ENCODE data around the gene NTN5. TPM values are rescaled to one million over a fixed set of nuclear protein-coding genes. Genes with fewer than 3 reads are reported as not detected.
"Not testable (repeated sequence)": the region's sequence is repeated elsewhere in the genome, so short reads cannot be mapped to it uniquely, and the experiment has no call there.

The NTN5 gene
- total RNA-seq, 2 experiments from 2014 or later, result 0.70 to 0.74 TPM

DNA sequence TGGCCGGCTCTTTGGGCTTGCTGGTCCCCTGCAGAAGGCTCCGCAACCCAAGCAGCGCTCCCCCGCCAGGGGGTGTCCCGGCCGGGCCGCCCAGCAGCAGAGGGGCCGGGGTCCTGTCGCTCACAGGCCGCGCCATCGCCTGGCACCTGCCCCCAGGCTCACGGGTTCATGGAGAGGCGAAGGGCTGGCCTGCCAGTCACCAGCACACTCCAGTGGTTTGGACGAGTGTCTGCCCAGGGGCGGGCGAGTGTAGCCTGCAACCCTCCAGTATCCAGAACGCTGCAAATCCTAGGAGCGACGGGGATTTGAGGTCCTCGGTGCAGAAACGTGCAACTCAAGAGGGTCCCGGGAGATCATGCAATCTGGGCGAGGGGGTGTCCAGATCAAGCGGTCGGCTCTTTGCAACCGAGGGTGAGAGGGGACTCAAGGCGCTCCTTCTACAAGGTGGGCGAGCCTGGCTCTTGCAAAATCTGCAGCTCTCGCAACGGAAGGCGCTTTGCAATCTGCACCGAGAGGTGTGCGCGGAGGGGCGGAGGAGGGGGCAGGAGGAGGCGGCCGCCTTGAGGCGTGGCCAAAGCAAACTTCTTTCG lies 35.9 kb downstream of the NTN5 start, which contains the start of gene DBP:
Gene DBP (minus strand): TSS at position 521 of the 590 bp plus-strand sequence. CDS start 385 bp downstream, at position 136.
- Mint-ChIP-seq H3K4me1 (ENCODE audit: low read depth) (peaks cover 49% of the 10 kb centered on the region), H3K9me3 (no peaks in the 10 kb centered on the region), H3K27me3 (no peaks in the 10 kb centered on the region), H3K36me3 (peaks cover 4% of the 10 kb centered on the region), H3K27ac (peak within 1 kb of the TSS; percentile 98), H3K4me3 (peak within 1 kb of the TSS; percentile 87)
- CTCF ChIA-PET, result interaction anchor here (1.0 to 1.1 kb wide), 2 partner anchors 8 to 13 kb away, joined by 3 read pairs; no protein-coding TSS in a partner anchor
- intact Hi-C loops (cut with micrococcal nuclease), result loop anchor here (1.0 kb wide), 1 partner anchor 9 kb away; the partner anchor contains the start of gene CA11
- POLR2A ChIA-PET, result interaction anchor here (1.2 kb wide), 1 partner anchor 9 kb away, joined by 3 read pairs; no protein-coding TSS in a partner anchor
- no peak for DNase-seq

DNA sequence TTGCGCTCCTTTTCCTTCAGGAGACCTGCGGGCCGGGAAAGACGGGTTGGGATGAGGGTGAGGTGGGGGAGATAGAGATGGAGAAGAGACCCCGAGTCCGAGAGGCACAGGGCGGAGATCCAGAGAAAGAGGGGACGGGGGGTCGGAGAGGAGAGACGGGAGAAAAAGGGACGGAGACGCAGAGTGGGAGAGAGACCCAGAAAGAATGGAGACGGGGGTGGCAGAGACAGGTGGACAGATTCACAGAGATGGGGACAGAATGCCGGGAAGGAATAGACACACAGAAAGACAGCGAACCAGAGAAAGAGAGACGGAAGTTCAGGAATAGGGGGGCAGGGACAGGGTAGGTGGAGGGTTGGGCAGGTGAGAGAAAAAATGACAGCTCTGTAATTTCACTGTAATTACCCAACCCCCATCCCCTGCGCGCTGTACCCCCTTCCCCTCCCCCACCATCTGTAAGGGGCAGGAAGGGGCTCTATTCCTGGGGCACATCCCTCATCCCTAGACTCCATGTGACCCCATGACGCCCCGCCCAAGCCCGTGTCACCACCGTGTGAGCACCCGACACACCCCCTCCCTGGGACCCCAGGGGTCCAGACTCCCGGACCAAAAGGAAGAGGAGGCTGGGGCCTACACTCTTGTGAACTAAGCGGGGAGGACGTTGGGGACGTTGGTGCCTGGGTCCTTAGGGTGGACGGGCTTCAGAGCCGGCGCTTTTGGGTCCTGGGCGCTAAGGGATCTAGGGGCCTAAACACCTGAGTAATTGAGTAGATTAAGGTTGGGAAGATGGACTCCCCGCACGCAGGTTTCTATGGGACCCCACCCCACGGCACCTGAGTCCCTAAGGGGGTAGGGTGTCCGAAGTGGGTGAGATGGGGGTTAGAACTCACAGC lies 36.6 kb downstream of the NTN5 start:
- Mint-ChIP-seq H3K27ac (peak overlapping the region; percentile 80), H3K9me3 (no peaks in the 10 kb centered on the region), H3K36me3 (peaks cover 7% of the 10 kb centered on the region), H3K4me3 (peak overlapping the region; percentile 87), H3K4me1 (ENCODE audit: low read depth) (peaks cover 53% of the 10 kb centered on the region), H3K27me3 (no peaks in the 10 kb centered on the region)
- intact Hi-C loops (cut with micrococcal nuclease), result loop anchor here (2.0 kb wide), 2 partner anchors 303 to 329 kb away; partner anchors contain the start of gene FTL
- ChIA-PET CTCF (interaction anchor here (1.0 to 1.1 kb wide), 2 partner anchors 9 to 12 kb away, joined by 3 read pairs; no protein-coding TSS in a partner anchor), POLR2A (interaction anchor here (1.2 kb wide), 1 partner anchor 9 kb away, joined by 3 read pairs; no protein-coding TSS in a partner anchor)
- DNase-seq, result peak; percentile 40

DNA sequence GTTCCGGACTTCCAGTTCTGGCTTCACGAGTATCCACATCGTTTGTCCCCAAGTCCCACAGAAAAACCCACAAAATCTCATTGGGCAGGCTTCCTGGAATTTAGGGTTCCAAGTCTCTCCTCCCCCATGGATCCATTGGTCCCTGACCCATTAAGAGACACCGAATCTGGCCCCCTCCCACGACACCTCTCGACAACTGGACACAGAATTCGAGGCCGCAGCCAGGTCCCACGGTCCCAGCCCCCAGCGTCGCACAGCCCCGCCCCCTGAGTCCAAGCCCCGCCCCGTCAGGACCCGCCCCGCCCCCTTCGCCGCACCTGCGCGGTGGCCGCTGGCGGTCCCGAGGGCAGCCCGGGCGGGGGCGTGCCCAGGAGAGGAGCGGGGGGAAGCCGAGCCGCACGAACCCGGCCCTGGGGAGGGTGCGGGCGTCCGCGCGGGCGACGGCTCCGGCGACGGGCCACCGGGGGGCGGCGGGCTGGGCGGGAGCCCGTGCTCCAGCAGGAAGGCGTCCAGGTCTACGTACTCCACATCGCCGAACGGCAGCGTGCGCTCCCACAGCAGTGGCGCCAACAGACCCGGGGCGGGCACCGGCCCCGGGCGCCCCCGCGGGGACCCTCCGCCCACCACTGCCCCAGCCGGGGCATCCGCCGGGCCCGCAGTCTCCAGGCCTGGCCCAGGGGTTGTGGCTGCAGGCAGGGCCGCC lies 37.4 kb downstream of the NTN5 start:
- POLR2A ChIA-PET, result interaction anchor here (2.7 kb wide), 1 partner anchor 11 kb away, joined by 8 read pairs; no protein-coding TSS in a partner anchor
- CTCF ChIA-PET, result no interaction called here
- Mint-ChIP-seq H3K36me3 (peaks cover 7% of the 10 kb centered on the region), H3K27ac (peak overlapping the region; percentile 90), H3K27me3 (no peaks in the 10 kb centered on the region), H3K4me3 (peak overlapping the region; percentile 87), H3K9me3 (no peaks in the 10 kb centered on the region), H3K4me1 (ENCODE audit: low read depth) (peaks cover 53% of the 10 kb centered on the region)
- DNase-seq, result peak; percentile 82
- intact Hi-C loops (cut with micrococcal nuclease), result loop anchor here (2.0 kb wide), 2 partner anchors 303 to 329 kb away; partner anchors contain the start of gene FTL

DNA sequence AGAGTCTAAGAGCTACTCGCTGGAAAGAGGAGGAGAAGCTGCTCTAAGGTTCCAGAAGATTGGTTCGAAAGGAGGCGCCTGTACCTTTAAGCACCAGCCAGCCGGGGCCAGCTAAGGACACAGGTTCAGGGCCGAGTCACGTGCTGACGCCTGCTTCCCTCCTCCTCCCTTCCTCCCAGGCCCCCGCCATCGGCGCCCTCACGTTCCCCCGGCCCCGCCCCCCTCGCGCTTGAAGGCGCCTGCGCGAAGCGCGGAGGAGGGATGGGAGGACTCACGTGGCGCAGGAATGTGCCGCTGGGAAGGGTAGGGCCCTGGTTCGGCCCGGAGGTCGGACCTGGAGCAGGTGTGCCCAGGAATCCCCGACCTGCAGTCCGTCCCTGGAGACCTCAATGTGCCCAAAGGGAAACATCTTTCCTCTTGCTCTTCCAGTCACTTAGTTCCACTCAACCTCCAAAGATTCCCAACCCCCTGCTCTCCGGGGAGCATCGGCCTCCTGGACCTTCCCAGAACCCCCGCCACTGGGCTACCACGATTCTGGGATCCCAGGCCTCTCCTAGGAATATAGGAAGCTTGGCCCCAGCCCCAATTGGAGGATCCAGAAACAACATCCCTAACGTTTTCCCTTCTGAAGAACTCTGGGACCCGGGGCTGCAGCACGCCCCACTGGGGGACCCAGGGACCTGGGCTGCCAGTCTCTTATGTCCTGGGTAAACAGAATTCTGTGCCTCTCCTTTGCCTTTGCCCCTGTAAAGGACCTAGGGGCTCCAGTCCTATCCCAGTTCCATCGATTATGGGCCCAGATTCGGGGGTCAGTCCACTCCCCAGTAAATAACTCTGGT lies 38.2 kb downstream of the NTN5 start:
- POLR2A ChIA-PET, result interaction anchor here (0.6 to 2.7 kb wide), 5 partner anchors 10 to 135 kb away, joined by 3 to 10 read pairs (median 5); partner anchors contain the start of genes CA11, RPL18 and SPHK2
- CTCF ChIA-PET, result interaction anchor here (1.1 to 2.6 kb wide), 2 partner anchors 11 to 26 kb away, joined by 4 to 12 read pairs; partner anchors contain the start of gene CA11
- H3K4me1 Mint-ChIP-seq (ENCODE audit: low read depth), result peaks cover 53% of the 10 kb centered on the region

DNA sequence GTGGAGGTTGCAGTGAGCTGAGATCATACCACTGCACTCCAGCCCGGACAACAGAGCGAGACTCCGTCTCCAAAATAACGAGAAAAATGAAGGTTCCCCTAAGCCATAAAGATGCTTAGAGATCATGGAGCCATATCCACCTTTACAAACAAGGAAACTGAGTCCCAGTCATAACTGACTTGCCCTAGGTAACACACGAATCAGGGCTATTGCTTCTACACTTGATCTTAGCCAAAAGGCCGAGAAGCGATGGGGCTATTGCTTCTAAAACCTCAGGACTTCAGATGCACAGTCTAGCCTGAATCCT lies 38.8 kb downstream of the NTN5 start:
- intact Hi-C loops (cut with micrococcal nuclease), result loop anchor here (1.0 to 2.0 kb wide), 4 partner anchors 10 to 331 kb away; partner anchors contain the start of genes FTL, RPL18 and SPHK2
- Mint-ChIP-seq H3K36me3 (peaks cover 11% of the 10 kb centered on the region), H3K4me3 (peak overlapping the region; percentile 72), H3K9me3 (no peaks in the 10 kb centered on the region), H3K27me3 (no peaks in the 10 kb centered on the region), H3K4me1 (ENCODE audit: low read depth) (peaks cover 50% of the 10 kb centered on the region), H3K27ac (peak overlapping the region; percentile 90)
- ChIA-PET CTCF (interaction anchor here (1.1 to 2.6 kb wide), 2 partner anchors 12 to 25 kb away, joined by 4 to 12 read pairs; partner anchors contain the start of gene CA11), POLR2A (interaction anchor here (1.5 to 2.7 kb wide), 4 partner anchors 10 to 17 kb away, joined by 3 to 10 read pairs (median 6); partner anchors contain the start of genes CA11, RPL18 and SPHK2)
- DNase-seq, result no peak

More for the DNA sequence above, 38.2 kb downstream of the NTN5 start:
- Mint-ChIP-seq H3K9me3 (no peaks in the 10 kb centered on the region), H3K27ac (peak overlapping the region; percentile 90), H3K36me3 (peaks cover 8% of the 10 kb centered on the region), H3K27me3 (no peaks in the 10 kb centered on the region), H3K4me3 (peak overlapping the region; percentile 72)
- DNase-seq, result peak; percentile 97
- intact Hi-C loops (cut with micrococcal nuclease), result loop anchor here (1.0 to 2.0 kb wide), 4 partner anchors 10 to 330 kb away; partner anchors contain the start of genes FTL, RPL18 and SPHK2

DNA sequence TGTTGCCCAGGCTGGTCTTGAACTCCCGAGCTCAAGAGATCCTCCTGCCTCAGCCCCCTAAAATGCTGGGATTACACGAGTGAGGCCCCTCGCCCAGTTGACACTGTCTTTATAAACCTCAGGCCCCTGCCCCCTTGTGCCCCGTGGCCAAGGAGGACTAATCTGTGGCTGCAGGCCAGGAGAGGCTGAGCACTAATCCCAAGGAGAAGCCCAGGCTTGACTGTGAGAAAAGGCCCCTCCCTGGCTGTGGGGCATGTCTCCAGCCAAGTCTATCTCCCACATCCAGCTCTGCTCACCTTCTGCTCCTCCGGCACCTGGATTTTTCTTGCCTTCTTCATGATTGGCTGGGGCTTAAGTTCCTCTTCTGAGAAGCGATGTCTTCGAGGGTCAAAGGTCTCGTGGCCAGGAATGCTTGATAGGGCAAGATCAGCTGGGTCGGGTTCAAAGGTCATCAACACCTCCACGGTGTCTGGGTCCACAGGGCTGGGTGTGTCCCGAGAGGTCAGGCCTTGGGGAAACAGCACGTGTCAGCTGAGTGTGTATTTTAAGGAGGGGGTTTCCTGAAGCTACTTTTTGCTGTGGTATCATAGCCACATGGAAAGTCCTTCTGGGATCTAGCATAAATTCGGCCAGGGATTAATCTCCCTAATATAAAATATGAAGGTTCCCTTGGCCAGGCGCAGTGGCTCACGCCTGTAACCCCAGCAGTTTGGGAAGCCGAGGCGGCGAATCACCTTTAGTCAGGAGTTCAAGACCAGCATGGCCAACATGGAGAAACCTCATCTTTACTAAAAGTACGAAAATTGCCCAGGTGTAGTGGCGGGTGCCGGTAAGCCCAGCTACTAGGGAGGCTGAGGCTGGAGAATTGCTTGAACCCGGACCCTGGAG lies 39.4 kb downstream of the NTN5 start:
- POLR2A ChIA-PET, result interaction anchor here (1.5 to 2.7 kb wide), 4 partner anchors 9 to 17 kb away, joined by 3 to 10 read pairs (median 6); partner anchors contain the start of genes CA11, RPL18 and SPHK2

DNA sequence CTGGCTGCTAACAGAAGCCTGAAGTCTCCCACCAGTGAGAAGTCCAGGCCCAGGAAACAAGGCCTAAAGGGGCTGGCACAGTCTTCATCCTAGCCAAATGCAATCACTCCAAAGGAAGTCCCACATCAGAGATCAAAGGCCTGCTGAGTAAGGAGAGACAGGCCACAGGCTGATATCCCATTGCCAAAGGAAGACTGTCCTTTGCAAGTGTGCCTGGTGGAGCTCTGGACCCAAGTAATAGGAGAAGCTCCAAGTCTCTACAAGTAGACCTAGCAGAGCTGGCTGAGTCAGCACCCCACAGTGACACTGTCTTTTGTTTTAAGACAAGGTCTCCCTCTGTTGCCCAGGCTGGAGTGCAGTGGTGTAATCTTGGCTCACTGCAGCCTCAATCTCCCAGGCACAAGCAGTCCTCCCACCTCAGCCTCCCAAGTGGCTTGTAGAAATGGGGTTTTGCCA lies 40.1 kb downstream of the NTN5 start:
- H3K4me3 Mint-ChIP-seq, result no peak overlapping the region
- intact Hi-C loops (cut with micrococcal nuclease), result no loop called here
- DNase-seq, result peak; percentile 29
- peaks cover 37% of the 10 kb centered on the region for H3K4me1 Mint-ChIP-seq (ENCODE audit: low read depth)
- ChIA-PET POLR2A (interaction anchor here (2.1 to 2.7 kb wide), 3 partner anchors 8 to 14 kb away, joined by 5 to 10 read pairs (median 8); partner anchors contain the start of genes CA11, RPL18 and SPHK2), CTCF (interaction anchor here (0.5 to 2.6 kb wide), 2 partner anchors 13 to 206 kb away, joined by 3 to 12 read pairs; partner anchors contain the start of gene CA11)
- no peaks in the 10 kb centered on the region for H3K9me3 Mint-ChIP-seq
- H3K36me3 Mint-ChIP-seq, result peaks cover 7% of the 10 kb centered on the region
- H3K27me3 Mint-ChIP-seq, result no peaks in the 10 kb centered on the region
- H3K27ac Mint-ChIP-seq, result peak overlapping the region; percentile 59

More for the DNA sequence above, 39.4 kb downstream of the NTN5 start:
- peak overlapping the region; percentile 90 for H3K27ac Mint-ChIP-seq
- CTCF ChIA-PET, result interaction anchor here (0.5 to 2.6 kb wide), 3 partner anchors 12 to 205 kb away, joined by 3 to 12 read pairs (median 4); partner anchors contain the start of gene CA11
- H3K9me3 Mint-ChIP-seq, result no peaks in the 10 kb centered on the region
- H3K4me1 Mint-ChIP-seq (ENCODE audit: low read depth), result peaks cover 44% of the 10 kb centered on the region
- no peak for DNase-seq
- peak overlapping the region; percentile 72 for H3K4me3 Mint-ChIP-seq
- H3K27me3 Mint-ChIP-seq, result no peaks in the 10 kb centered on the region
- intact Hi-C loops (cut with micrococcal nuclease), result loop anchor here (1.0 to 2.0 kb wide), 4 partner anchors 9 to 331 kb away; partner anchors contain the start of genes FTL, RPL18 and SPHK2
- H3K36me3 Mint-ChIP-seq, result peaks cover 8% of the 10 kb centered on the region

DNA sequence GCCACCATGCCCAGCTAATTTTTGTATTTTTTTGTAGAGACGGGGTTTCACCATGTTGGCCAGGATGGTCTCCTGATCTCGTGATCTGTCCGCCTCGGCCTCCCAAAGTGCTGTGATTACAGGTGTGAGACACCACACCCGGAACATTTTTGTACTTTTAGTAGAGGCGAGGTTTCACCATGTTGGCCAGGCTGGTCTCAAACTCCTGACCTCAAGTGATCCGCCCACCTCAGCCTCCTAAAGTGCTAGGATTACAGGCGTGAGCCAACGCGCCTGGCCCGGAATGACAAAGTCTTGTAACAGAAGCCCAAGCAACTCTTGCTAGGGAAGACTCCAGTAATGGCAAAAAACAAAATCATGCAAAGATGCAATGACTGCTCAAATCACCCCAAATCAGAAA lies 40.5 kb downstream of the NTN5 start:
- H3K9me3 Mint-ChIP-seq; DNase-seq; intact Hi-C loops (cut with micrococcal nuclease); H3K4me3 Mint-ChIP-seq; H3K27me3 Mint-ChIP-seq; H3K36me3 Mint-ChIP-seq: not testable (repeated sequence)
- CTCF ChIA-PET, result interaction anchor here (2.6 kb wide), 1 partner anchor 13 kb away, joined by 12 read pairs; the partner anchor contains the start of gene CA11
- POLR2A ChIA-PET, result interaction anchor here (2.4 kb wide), 1 partner anchor 13 kb away, joined by 10 read pairs; the partner anchor contains the start of genes RPL18 and SPHK2
- H3K4me1 Mint-ChIP-seq (ENCODE audit: low read depth), result peaks cover 37% of the 10 kb centered on the region
- H3K27ac Mint-ChIP-seq, result peak overlapping the region; percentile 59

DNA sequence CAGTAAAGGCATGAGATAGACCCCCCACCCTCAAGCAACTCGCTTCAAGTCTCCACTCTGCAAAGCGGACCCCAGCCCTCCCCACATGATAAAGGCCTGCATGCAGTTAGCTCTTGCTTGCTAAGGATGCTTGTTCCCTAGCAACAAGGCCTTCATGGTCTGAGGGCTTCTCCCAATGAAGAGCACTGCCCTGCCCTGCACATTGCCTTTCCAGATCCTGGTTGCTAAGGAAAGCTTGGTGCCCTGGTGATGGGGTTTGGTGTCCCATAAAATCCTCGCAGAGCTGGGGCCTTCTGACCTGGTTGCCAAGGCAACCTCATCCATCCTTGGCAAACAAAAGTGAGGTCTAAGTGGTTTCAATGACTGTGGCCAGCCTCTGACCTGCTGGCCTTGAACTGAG lies 41.6 kb downstream of the NTN5 start:
- H3K36me3 Mint-ChIP-seq, result peaks cover 7% of the 10 kb centered on the region
- ChIA-PET CTCF (no interaction called here), POLR2A (interaction anchor here (0.7 kb wide), 1 partner anchor 12 kb away, joined by 4 read pairs; the partner anchor contains the start of genes RPL18 and SPHK2)
- peak overlapping the region; percentile 23 for H3K27ac Mint-ChIP-seq
- H3K9me3 Mint-ChIP-seq, result no peaks in the 10 kb centered on the region
- no peak for DNase-seq
- intact Hi-C loops (cut with micrococcal nuclease), result no loop called here
- H3K4me1 Mint-ChIP-seq (ENCODE audit: low read depth), result peaks cover 38% of the 10 kb centered on the region
- H3K27me3 Mint-ChIP-seq, result no peaks in the 10 kb centered on the region
- H3K4me3 Mint-ChIP-seq, result no peak overlapping the region
